GM21528 (cell line): Measurements from ENCODE around the gene SLC25A12.

Experiments used
- ATAC-seq: cut with Tn5 transposase; IDR thresholded peaks from one replicate; pipeline ENCODE4 v1.9.1; 2021; ENCODE audit warnings: mild to moderate bottlenecking, moderate library complexity; ENCODE audit not compliant: unreplicated experiment, low FRiP score

The SLC25A12 gene

GRCh38 chr2:171889808-171890207 lies 4.2 kb downstream of the SLC25A12 start:
- no peak for ATAC-seq

DNA sequence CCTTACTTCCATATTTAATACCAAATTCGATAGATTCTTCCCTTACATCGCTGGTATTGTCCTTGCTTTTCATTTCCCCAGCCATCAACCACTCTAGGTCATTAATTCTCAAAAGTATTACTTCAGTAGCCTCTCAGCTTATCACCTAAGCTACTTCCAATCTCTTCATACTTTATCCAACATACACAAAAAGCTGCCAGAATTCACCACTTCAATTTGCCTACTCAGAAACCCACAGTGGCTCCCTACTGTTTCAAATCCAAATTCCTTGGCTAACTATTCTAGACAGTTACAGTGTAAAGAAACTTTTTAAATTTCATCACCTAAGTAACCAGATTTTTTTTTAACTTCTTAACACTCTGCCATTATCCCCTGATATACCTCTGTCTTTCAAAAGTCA lies 4.7 kb downstream of the SLC25A12 start:
- ATAC-seq: no peak

DNA sequence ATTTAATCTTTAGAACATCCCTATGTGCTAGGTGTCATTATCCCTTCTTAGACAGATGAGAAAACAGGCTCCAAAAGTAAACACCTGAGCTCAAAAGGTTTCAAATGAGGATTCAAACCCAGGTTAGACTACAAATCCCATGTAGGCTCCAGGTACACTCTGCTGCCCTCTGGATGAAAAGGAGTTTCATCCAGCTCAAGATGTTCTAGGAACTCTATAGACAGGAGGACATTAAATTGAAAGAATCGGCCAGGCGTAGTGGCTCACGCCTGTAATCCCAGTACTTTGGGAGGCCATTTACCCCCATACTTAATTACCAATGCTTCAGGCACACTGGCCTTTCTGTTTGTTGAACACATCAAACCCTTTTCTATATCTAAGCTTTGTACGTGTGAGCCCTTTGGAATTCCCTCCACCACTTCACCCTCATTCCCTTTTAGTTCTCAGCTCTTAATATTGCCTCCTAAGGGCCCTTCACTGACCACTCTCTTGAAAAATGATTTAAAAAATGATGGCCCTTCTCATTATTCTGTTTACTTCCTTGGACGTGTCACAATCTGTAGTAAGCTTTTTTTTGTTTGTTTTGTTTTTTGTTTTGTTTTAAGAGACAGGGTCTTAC lies 10.7 kb downstream of the SLC25A12 start:
- ATAC-seq: no peak

GRCh38 chr2:171882089-171882769 lies 11.8 kb downstream of the SLC25A12 start:
- ATAC-seq: peak; percentile 62

- no peak for ATAC-seq
These were observed 13.3 kb downstream of the SLC25A12 start for GRCh38 chr2:171880774-171881173.

GRCh38 chr2:171879865-171880264 lies 14.2 kb downstream of the SLC25A12 start:
- no peak for ATAC-seq

GRCh38 chr2:171878481-171878993 lies 15.5 kb downstream of the SLC25A12 start:
- ATAC-seq: no peak

GRCh38 chr2:171874963-171875362 lies 19.1 kb downstream of the SLC25A12 start:
- ATAC-seq: no peak

DNA sequence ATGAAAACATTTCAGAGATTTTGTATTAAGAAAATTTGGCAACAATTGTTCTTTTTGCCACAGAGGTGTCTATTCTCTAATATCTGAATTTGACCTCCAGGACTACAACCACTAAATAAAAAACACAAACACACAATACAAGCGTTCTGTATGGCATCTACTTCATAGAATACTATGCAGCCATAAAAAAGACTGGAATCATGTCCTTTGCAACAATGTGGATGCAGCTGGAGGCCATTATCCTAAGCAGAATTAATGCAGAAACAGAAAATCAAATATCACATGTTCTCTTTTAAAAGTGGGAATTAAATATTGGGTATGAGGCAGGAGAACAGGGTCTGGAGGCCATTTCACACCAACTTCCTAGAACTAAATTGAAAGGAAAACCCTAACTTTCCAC lies 19.5 kb downstream of the SLC25A12 start:
- no peak for ATAC-seq

DNA sequence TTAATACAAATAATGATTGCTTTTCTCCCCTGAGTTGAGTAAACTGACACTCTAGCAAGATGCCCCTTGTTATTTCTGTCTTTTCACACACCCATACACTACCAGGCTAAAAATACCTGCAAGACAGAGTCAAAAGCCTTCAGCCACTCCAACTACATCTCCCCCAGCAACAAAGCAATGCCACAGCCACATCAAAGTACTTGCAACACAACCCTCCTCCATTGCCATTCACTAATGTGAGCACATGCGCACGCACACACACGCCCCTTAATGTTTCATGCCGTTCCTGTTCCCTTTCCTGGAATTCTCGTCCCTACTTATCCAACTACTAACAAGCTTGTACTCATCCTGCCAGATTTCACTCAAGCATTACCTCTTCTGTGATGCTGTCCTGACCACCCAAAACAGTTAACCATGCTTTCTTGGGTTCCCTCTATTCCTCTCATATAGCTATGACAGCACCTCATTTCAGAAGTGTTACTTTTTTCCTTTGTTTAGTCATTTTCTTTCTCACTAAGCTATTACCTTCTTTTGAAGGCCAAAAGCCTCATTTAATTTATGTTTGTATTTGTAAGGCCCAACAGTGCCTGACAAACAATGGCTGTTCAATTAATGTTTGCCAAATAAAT lies 29.6 kb downstream of the SLC25A12 start:
- ATAC-seq: no peak

DNA sequence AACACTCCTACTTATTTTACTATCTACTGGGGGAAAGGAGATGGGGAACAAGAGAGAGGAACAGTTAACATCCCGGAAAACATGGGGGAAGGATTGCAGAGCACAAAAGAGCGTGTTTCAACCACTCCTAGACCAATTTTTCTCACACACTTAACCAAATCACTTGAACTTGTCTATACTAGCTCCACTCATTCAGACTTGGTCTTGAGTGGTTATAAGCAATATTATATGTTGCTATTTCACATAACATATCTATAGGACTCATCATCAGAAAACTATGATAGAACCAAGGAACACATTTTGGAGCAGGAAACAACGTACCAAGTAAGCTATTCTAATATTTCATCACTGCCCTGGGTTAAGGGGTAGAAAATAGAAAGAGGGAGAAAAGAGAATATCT lies 31.5 kb downstream of the SLC25A12 start:
- ATAC-seq: no peak

GRCh38 chr2:171858397-171858958 lies 35.6 kb downstream of the SLC25A12 start:
- ATAC-seq: no peak

DNA sequence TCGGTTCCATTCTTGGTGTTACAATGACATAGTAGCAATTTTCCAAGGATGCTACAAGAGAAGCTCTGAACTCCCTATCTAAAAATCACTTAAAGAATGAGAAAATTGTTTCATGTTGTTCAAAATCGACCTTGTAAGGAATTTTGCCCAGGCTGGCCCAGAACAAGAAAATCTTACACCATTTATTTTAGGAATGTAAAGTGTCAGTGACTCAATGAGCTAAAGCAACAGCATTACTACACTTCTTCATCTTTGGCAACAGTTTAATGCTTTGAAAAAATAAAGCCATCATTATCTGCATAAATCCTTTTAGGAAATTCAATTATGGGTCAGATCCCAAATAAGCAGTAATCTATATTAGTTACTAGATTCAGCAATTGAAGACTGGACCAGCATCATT lies 38.6 kb downstream of the SLC25A12 start:
- no peak for ATAC-seq

DNA sequence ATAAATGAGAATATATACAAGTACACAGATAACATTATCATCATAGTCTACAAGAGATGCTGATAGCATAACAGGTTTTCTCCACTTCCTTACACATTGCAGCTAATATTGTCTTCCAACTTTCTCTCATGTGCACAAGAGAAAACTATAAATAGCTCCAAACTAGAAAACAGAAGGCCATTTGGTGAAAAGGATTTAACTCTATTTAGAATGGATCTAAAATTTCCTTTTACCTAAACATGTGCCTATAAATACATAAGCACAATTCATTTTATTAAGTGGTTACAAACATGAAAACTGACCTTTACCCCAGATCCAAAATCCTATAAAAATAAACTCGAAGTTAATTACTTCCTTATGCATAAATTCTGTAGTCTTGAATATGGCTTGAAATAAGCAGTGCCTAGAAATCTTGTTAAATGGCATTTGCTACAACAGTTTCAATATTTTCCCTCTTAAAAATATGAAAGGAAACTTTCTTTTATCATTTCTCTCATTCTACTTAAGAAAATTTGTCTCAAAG lies 41.6 kb downstream of the SLC25A12 start:
- no peak for ATAC-seq

DNA sequence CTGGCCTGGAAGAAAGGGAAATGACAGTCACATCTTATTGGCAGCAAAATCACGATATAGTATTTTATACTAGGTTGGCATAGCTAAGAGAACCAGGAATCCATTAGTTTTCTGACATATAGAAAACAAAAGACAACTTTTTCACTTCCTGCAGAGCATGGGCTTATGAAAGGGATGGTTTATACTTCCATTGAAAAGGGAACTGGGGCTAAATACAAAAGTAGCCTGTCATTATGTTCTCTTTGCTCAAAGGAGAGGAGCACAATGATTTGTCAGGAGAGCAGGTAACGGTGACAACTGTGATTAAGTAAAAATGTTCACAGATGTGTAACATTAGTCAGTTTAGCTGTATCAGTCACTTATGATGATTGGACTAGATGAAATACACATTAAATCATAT lies 46.4 kb downstream of the SLC25A12 start:
- ATAC-seq: no peak

DNA sequence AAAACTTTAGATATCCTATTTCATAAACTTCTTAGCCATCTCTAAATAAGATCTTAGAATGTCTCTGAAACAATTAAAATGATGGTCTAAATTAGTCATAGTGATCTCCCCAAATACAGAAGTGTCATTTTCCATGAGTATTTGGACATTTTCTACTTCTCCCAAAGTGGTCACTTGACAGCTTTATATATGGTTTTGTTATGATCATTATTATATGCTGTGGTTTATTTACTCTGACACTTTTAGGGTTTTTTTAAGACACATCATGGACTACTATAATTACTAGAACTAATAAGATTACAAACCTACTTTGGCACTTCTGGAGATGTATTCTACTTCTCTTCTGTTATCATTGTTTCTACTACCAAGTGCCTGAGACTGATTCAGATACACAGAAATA lies 47.1 kb downstream of the SLC25A12 start:
- ATAC-seq: no peak

- ATAC-seq: no peak
These were observed 52.0 kb downstream of the SLC25A12 start for GRCh38 chr2:171841996-171842395.

DNA sequence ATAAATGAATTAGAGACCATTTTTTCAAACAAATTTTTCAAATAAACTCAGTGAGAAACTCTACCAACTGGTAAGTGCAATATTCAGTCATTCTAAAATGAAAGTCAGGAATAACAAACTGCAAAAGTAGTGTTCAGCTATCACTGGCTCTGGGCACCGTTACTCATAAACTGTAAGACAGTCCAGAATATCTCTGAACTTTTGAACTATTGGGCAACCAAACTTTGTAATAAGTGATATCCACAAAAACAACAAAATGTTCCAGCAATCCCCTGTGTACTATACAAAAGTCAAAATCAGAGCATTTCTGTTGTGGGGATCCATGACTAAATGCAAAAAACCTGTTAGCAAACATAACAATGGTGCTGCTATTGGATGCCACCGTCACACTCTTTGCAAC lies 56.3 kb downstream of the SLC25A12 start:
- no peak for ATAC-seq

DNA sequence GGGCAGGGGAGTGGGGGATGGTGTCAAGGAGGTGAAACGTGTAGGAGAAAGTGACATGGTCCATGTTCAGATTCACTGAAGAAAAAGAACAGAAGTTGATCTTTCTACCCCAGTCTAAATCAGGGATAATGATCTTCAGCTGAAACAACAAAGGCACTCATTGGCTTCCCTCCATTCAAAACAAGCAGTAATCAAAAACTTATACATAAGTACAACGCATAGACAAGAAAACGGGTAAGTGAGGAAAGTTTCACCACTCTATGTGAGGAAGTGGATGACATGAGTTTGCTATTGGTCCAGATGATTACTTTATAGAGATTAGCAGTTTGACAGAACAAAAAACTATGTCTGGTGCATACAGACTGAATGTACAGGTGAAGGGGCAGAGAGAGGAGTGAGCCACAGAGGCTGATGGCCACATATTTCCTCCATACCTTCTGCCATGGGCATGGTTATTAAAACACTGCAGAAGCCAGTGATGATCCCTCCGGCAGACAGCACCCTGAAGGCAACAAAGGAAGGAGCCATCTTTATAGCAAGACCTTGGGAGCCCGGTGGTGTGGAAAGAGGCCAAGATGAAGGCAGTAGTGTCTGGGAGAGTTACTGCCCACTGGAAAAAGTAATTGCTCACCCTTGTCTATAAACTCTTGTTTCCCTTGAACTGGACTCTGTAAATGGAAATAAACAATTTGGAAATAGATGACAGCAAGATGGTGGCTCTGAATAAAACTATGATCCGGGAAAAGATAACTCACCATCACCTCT lies 57.7 kb downstream of the SLC25A12 start:
- no peak for ATAC-seq

DNA sequence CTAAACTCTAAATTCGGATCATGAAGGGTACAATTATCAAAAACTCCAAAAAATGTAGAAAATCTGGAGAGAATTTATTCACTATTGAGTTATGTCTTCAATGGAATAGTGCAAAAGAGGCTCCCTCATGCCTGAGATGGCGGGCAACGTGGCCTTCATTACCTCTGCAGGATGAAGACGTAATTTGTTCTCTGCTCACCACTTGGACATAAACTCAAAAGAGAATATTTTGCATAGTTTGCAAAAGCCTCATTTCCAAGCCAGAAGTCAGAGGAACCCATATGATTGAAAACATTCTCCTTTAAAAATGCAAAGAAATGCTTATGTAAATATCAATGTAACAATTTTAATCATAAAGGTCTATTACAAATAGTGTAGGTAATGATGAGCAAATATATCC lies 58.7 kb downstream of the SLC25A12 start:
- ATAC-seq: no peak

DNA sequence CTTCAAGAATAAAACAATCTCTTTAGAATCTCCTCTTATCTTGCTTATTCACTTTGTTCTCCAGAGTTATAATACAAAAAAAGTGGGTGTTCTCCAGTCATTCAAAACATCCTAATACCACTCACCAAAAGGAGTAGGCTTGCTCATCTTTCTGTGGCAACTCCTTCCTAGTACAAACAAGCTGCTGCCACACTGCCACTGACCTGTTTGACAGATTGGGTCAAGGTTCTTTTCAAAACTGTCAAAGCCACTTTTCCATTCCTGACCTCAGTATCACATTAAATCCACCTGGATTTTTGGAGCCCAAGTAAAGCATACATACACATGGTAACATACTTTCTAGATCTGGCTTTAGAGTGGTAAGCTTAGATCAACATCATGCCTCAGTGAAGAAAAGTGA lies 59.8 kb downstream of the SLC25A12 start:
- no peak for ATAC-seq
